Smooth muscle cell of the coronary artery (primary cell): ENCODE data around the gene ADAP2. TPM values are rescaled to one million over a fixed set of nuclear protein-coding genes. Genes with fewer than 3 reads are reported as not detected.

ENCODE experiments used
- total RNA-seq: library from RNA; depleted of rRNA; stranded (reverse); fragments of >200 nt; gene quantifications from 2 replicates; pipeline ENCODE4 v1.2.3, GENCODE V29; 2014; ENCODE audit warnings: low replicate concordance

Gene ADAP2, protein sequence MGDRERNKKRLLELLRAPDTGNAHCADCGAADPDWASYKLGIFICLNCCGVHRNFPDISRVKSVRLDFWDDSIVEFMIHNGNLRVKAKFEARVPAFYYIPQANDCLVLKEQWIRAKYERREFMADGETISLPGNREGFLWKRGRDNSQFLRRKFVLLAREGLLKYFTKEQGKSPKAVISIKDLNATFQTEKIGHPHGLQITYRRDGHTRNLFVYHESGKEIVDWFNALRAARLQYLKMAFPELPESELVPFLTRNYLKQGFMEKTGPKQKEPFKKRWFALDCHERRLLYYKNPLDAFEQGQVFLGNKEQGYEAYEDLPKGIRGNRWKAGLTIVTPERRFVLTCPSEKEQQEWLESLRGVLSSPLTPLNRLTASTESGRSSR
- 0.30 and 2.0 TPM in 2 replicates for total RNA-seq

DNA sequence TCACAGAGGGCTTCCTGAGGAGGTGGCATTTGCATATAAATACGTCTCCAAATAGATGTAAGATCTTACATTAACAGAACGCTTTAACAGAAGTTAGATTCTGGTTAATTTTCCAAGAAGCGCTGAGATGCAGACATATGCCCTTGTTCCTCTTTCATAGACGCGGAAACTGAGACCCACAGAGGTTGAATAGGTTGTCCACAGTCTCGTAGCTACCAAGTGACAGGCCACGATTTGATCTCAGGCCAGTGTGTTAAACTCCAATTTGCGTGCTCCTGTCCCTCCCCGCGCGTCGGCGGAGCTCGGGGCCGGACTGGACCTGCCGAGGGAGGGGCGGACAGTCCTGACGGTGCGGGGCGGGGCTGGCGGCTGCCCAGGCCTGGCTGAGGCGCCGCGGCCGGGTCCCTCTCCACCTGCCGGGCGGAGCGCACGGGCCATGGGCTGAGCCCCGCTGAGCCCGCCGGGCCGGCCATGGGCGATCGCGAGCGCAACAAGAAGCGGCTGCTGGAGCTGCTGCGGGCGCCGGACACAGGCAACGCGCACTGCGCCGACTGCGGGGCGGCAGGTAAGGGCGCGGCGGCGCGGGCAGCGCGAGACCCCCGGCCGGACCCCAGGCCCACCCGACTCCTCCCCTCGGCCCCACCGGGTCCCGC lies at the start of gene ADAP2:
Gene ADAP2 (plus strand): TSS at position 402 of the 653 bp plus-strand sequence. CDS start 70 bp downstream, at position 472.

DNA sequence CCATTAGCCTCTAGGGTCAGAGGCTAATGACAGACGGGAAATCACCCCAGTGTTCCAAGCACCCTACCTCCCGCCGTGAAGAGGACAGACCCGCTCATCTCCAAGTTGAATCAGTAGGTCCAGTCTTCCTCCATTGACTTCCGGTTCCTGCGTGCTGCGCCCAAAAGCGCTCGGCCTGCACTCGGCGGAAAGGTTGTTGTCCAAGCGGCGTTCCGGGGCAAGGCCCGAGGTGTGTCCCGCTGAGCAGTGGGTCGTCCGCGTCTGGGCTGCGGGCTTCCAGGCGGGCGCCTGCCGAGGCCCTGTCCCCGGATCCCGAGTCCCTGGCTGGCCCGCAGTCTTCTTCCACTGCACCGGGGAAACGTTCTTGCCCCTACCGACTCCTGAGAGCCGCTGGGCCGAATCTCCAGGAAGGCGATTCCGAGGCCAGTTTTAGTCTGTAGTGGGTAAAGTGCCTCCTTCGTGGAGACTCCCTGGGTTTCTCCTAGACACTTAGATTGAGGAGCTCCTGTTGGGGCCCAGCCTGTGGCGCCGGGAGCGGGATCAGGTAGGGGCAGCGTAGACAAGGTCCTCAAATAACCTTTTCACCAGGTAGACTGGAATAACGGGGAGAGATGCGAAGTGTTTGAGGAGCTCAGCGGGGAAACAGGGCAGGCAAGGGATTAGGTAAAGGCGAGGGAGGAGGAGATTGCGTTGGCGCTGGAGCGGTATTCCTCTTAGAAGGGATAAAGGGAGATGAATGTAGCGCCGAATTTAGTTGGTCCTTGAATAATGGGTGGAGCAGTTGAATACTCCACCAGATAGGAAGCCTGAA lies 15.4 kb upstream of the ADAP2 start, which contains the start of gene TEFM:
Gene TEFM (minus strand): TSS at position 138 of the 811 bp plus-strand sequence. CDS start 40 bp downstream, at position 98.

DNA sequence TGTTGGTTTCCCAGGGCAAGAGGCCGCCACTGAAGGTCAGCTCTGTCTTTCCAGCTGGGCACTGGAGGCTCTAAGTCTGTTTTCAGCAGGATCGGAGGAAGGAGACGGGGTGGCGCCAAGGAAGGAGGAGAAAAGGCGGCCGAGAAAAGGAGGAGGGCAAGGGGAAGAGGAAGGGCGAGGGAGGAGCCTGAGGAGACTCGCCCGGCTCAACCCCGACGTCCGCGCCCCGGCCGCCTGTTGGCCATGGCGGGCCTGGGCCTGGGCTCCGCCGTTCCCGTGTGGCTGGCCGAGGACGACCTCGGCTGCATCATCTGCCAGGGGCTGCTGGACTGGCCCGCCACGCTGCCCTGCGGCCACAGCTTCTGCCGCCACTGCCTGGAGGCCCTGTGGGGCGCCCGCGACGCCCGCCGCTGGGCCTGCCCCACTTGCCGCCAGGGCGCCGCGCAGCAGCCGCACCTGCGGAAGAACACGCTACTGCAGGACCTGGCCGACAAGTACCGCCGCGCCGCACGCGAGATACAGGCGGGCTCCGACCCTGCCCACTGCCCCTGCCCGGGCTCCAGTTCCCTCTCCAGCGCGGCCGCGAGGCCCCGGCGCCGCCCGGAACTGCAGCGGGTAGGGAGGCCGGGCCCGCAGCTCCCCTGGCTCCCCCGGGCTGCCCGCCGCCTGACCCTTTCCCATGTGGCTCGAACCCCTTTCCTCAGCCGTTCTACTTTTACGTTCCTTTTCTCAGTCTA lies 49.3 kb downstream of the ADAP2 start, which contains the start of gene RNF135:
Gene RNF135 (plus strand): TSS at position 209 of the 737 bp plus-strand sequence. CDS start 35 bp downstream, at position 244.

Other genes starting within 250 kb of the ADAP2 start
- 8.9 and 9.8 TPM in 2 replicates for gene CRLF3, start 97.3 kb upstream of the ADAP2 start, total RNA-seq
- gene ATAD5, start 90.0 kb upstream of the ADAP2 start, total RNA-seq: 0.23 and 0.83 TPM in 2 replicates
- 5.1 and 8.8 TPM in 2 replicates for gene TEFM, start 15.7 kb upstream of the ADAP2 start, total RNA-seq
- 5.4 and 6.3 TPM in 2 replicates for gene RNF135, start 49.1 kb downstream of the ADAP2 start, total RNA-seq
- gene NF1, start 173.0 kb downstream of the ADAP2 start, total RNA-seq: 35.4 and 36.6 TPM in 2 replicates